ENCODE results near the gene KCND1.

Gene KCND1

GRCh38 chrX:48911412-48912182 lies 60.0 kb downstream of the KCND1 start, which contains the start of gene SLC35A2:
Gene SLC35A2 (minus strand): TSS chrX:48911646. CDS start chrX:48911636, 10 bp downstream.
- no peak for DNase-seq (ENCODE audit: low read depth)
